ENCODE data around the gene OR56A3.

OR56A3 gene

DNA sequence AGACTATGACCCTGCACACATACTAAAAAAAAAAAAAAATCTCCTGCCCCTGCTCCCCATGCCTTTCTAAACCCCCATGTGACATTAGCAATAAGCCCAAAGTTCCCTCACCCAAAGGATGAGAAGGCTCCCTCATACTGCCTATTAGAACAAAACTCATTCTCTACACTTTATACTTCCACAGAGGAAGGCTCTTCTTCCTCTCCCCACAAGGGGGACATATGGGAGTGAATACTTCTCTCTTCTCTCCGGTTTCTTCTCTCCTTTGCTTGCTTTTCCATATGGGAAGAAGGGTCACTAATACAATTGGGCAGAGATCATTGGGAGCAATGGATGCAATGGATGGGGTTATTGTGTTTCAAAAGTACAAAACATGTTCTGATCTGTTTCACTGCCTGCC, 41.4 kb downstream of the OR56A3 start:
- DNase-seq: no peak

DNA sequence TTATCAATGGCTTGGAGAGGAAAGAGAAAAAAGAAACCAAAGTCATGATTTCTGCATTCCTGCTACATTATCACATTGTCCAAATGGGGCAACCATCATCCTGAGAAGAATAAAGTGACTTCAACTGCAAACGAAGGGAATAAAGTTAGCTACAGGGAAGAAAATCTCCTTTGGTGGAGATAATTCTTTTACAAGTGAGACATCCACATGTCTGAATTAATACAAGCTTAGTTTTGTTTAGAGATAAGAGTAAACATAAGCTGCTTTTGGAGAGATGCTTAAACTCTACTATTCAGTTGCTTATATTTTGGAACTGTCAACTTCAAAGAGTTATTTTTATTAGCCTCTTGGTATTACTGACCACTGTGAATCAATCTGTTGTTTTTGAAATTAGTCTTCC, 44.8 kb downstream of the OR56A3 start, which contains the start of gene OR52L1:
OR52L1 (minus strand) TSS at position 101 of the 400 bp plus-strand sequence; CDS start at position 46, 55 bp downstream.
- no peak for DNase-seq

DNA sequence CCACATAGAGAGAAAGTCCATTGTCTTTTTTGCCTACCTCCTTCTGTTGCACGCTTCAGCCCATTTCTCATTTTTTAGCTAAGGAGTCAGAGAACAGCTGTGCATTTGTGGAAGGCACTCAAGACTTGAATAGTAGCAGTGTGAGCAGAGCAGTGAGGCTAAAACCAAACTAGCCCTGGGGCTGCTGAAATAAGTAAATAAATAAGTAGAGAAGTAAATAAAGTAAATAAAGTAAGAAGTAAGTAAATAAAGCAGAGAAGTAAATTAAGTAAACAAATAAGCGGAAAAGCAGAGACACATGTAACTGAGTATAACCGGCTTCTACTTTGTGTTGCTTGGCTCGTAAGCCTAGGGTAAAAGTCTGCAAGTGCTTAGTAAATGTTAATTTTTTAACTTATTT, 47.2 kb downstream of the OR56A3 start:
- DNase-seq: no peak

DNA sequence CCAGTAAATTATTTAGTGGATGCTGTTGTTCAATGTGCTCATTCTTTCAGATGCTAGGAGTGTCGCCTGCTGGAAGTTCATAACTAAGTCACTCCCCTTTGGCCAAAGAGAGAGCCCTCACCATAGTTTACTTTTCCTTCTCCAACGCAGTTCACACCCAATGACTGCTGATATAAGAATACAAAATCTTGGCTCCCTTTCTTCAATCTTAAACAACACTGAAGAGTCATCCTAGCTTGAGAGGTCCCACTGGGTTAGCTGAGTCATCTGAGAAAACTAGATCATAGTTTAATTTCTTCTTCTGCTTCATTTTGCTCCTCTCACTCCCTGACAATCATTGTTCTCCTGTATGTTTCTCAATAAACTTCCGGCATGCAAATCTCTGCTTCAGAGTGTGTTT, 50.1 kb downstream of the OR56A3 start:
- no peak for DNase-seq

DNA sequence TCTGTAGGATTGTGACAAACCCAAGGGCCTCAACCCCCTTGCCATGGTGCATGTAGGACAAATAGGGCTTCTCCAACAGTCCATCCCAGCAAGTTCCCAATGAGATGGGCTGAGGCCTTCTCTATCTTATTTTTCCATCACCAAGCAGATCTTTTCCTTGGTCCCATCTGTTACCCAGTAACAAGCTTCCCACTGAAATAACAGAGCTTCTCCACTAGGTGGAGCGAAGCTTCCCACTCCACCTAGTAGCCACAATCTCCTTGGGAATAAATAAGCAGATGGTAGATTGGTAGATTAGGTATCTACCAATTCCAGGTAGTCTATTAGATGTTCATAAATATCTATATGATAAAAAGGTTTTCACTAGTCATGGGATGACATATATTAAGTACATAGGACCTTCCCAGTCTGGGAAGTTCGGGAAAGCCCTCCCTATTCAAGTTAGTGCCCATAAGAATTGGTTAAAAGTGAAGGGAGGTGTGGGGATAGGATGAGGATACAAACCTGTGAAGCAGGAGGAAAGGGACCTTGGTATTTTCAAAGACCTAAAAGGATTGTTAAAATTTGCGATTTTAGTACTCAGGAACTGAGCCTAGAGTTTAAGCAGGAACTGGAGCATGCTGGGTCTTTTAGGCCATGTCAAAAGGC, 50.7 kb downstream of the OR56A3 start:
- no peak for DNase-seq

DNA sequence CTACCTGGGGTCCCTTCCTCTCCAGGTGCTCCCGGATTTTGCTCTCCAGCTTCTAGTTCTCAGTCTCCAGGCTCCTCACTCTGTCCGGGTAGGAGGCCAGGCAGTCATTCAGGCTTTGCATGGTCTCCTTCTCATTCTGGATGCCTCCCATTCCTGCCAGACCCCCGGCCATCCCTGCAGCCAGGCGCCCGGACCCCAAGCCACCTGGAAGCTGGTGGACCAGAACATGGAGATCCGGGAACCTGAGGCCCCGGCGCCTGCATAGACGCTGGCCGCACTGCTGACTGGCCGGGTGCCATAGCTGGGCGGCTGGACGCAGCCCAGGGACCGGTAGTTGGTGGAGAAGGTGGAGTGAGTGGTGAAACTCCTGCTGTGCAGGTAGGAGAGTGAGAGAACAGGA, 52.7 kb downstream of the OR56A3 start:
- DNase-seq: no peak
